ENCODE results near the gene ATP23. TPM values are rescaled to one million over a fixed set of nuclear protein-coding genes. Genes with fewer than 3 reads are reported as not detected.

ATP23 gene
- total RNA-seq, 1 experiment from 2014 or later = 4.7 TPM

GRCh38 chr12:57992001-57992400, 50.6 kb downstream of the ATP23 start:
- Histone ChIP-seq H3K23ac (ENCODE audit: insufficient read length, low read depth, low read length) (no peak overlapping the region), H2BK5ac (ENCODE audit: insufficient read length, low read length) (no peak overlapping the region), H3K79me1 (ENCODE audit: insufficient read depth, low read depth, low read length, poor library complexity, severe bottlenecking) (no peaks in the 10 kb centered on the region), H2BK20ac (ENCODE audit: low read depth, low read length, poor library complexity, severe bottlenecking) (no peak overlapping the region), H3K14ac (ENCODE audit: insufficient read depth, low read length) (no peak overlapping the region), H2BK12ac (ENCODE audit: insufficient read length, low read depth, low read length) (no peak overlapping the region), H2BK15ac (ENCODE audit: low read depth, low read length) (no peak overlapping the region), H4K20me1 (ENCODE audit: control insufficient read depth, insufficient read depth, insufficient read length) (no peaks in the 10 kb centered on the region), H3K27me3 (ENCODE audit: insufficient read depth, low read length) (no peaks in the 10 kb centered on the region), H3K4ac (ENCODE audit: low read depth, low read length) (no peak overlapping the region), H3K56ac (ENCODE audit: insufficient read length, low read depth, low read length) (no peak overlapping the region), H3K4me1 (ENCODE audit: insufficient read depth, low read length) (no peaks in the 10 kb centered on the region), H2BK120ac (ENCODE audit: low read depth, low read length, poor library complexity, severe bottlenecking) (no peak overlapping the region), H4K5ac (ENCODE audit: insufficient read length, low read depth, low read length) (no peak overlapping the region), H3K79me2 (ENCODE audit: insufficient read depth, low read length) (no peaks in the 10 kb centered on the region), H3T11ph (ENCODE audit: low read length) (no peak overlapping the region), H3K4me2 (ENCODE audit: insufficient read depth, insufficient read length, low read length) (no peak overlapping the region), H2AFZ (ENCODE audit: low read length) (no peak overlapping the region), H4K91ac (ENCODE audit: insufficient read length, low read depth, low read length) (no peak overlapping the region), H3K18ac (ENCODE audit: insufficient read length, low read depth, low read length) (no peak overlapping the region), H3K9me3 (ENCODE audit: control insufficient read depth, low read depth, low read length) (peaks cover 6% of the 10 kb centered on the region), H3K23me2 (ENCODE audit: insufficient read length, low read depth, low read length, poor library complexity, severe bottlenecking) (no peaks in the 10 kb centered on the region), H4K8ac (replicated peaks; ENCODE audit: insufficient read length, low read depth, low read length) (no peak overlapping the region), H2AK5ac (ENCODE audit: insufficient read length, low read length) (no peak overlapping the region), H3K27ac (ENCODE audit: insufficient read length, low read depth, low read length) (no peak overlapping the region), H3K9ac (ENCODE audit: extremely low read depth, insufficient read length, low read length) (no peak overlapping the region)
- H3K4me3 Mint-ChIP-seq = no peak overlapping the region
- peaks cover 11 to 15% of the 10 kb centered on the region in 2 experiments for H3K9me3 Mint-ChIP-seq
- H3K36me3 Mint-ChIP-seq (ENCODE audit: insufficient read depth in 1 of 3, low read depth in 3 of 3) = peaks cover under 1 to 6% (median 5%) of the 10 kb centered on the region in 3 experiments; a peak in 5 of 7 replicates
- TF ChIP-seq CTCF (conservative IDR thresholded peaks at IDR 0.05) = no peak
- no peaks in the 10 kb centered on the region for H3K27me3 Mint-ChIP-seq (ENCODE audit: low read depth)
- no peak for DNase-seq
- H3K27ac Mint-ChIP-seq = no peak overlapping the region
- WGBS (ENCODE audit: extremely low coverage, insufficient read length, low lambda C conversion rate) = no CpG with 5 or more reads among the region's 2 CpGs
- H3K4me1 Mint-ChIP-seq = no peaks in the 10 kb centered on the region
